NT2/D1 (cell line): Measurements from ENCODE around the gene PCCB.
"Not testable (repeated sequence)": the region's sequence is repeated elsewhere in the genome, so short reads cannot be mapped to it uniquely, and the experiment has no call there.

Experiments used
- SUZ12 ChIP-seq: IDR thresholded peaks from 2 replicates; pipeline ENCODE4 v1.6.1; 2011; ENCODE audit not compliant: insufficient read length, insufficient read depth; ENCODE audit errors: extremely low read depth
- YY1 ChIP-seq: IDR thresholded peaks from 2 replicates; pipeline ENCODE4 v1.6.1; 2011; ENCODE audit not compliant: insufficient read length, insufficient read depth

GRCh38 chr3:136222746-136223145 is 27.4 kb upstream of the PCCB start:
- TF ChIP-seq SUZ12, YY1: not testable (repeated sequence)
